ENCODE data around the gene GLOD5.

- TF ChIP-seq CTCF (IDR thresholded peaks at IDR 0.05; ENCODE audit: insufficient read depth, low read depth, low read length), result no peak
- TF ChIP-seq EZH2 (IDR thresholded peaks at IDR 0.05; ENCODE audit: insufficient read depth, low read length), result no peak
Observed at GRCh38 chrX:48776818-48777439, 15.4 kb downstream of the GLOD5 start.
